Smooth muscle cell (in vitro differentiated cells): Measurements from ENCODE around the gene EZH1. TPM values are rescaled to one million over a fixed set of nuclear protein-coding genes. Genes with fewer than 3 reads are reported as not detected.
A peak's percentile ranks its signal among the peaks of the same experiment; 100 is the strongest.

ENCODE experiments used
- DNase-seq: peaks from one replicate; lab custom pipeline; 2025; ENCODE audit not compliant: unreplicated experiment; lab: John Stamatoyannopoulos, UW
- H2AFZ ChIP-seq: fragments of 200-600 bp; sonication (generic); 2 replicates; pipeline ENCODE4 v1.6.0; 2016; ENCODE audit warnings: antibody characterized with exemption, low read depth, mild to moderate bottlenecking
- H3F3A ChIP-seq: fragments of 200-600 bp; sonication (generic); 2 replicates; pipeline ENCODE4 v1.6.0; 2017; ENCODE audit warnings: antibody characterized with exemption, low read depth
- H3K27ac ChIP-seq: fragments of 200-600 bp; sonication (generic); 2 replicates; pipeline ENCODE4 v1.5.1; 2016; ENCODE audit warnings: low read depth, mild to moderate bottlenecking
- H3K27me3 ChIP-seq: fragments of 200-600 bp; sonication (generic); 2 replicates; pipeline ENCODE4 v1.6.1; 2016; ENCODE audit warnings: low read depth, mild to moderate bottlenecking
- H3K36me3 ChIP-seq: fragments of 200-600 bp; sonication (generic); 2 replicates; pipeline ENCODE4 v1.5.1; 2016; ENCODE audit warnings: low read depth
- H3K4me1 ChIP-seq: fragments of 200-600 bp; sonication (generic); 2 replicates; pipeline ENCODE4 v1.5.1; 2016; ENCODE audit warnings: low read depth
- H3K4me2 ChIP-seq: fragments of 200-600 bp; sonication (generic); 2 replicates; pipeline ENCODE4 v1.6.0; 2016; ENCODE audit warnings: mild to moderate bottlenecking
- H3K4me3 ChIP-seq: fragments of 200-600 bp; sonication (generic); 2 replicates; pipeline ENCODE4 v1.5.1; 2016; ENCODE audit warnings: mild to moderate bottlenecking
- H3K79me2 ChIP-seq: fragments of 200-600 bp; sonication (generic); 2 replicates; pipeline ENCODE4 v1.6.0; 2016; ENCODE audit warnings: low read depth, mild to moderate bottlenecking
- H3K9ac ChIP-seq: fragments of 200-600 bp; sonication (generic); 2 replicates; pipeline ENCODE4 v1.6.0; 2016; ENCODE audit warnings: low read depth
- H3K9me3 ChIP-seq: fragments of 200-600 bp; sonication (generic); replicated peaks from 2 replicates; pipeline ENCODE4 v1.5.1; 2016; ENCODE audit warnings: low read depth
- H4K20me1 ChIP-seq: fragments of 200-600 bp; sonication (generic); 2 replicates; pipeline ENCODE4 v1.6.0; 2016; ENCODE audit warnings: low read depth
- CTCF ChIP-seq: fragments of 200-600 bp; sonication (generic); IDR thresholded peaks from 2 replicates; pipeline ENCODE4 v1.5.1; 2017; ENCODE audit warnings: borderline replicate concordance, mild to moderate bottlenecking, antibody characterized with exemption; ENCODE audit not compliant: insufficient read depth, poor library complexity, severe bottlenecking
- WGBS: methylation state at CpG from one replicate; pipeline ENCODE4 v1.1.7; 2016; ENCODE audit warnings: low lambda C conversion rate; 5-methylcytosine and 5-hydroxymethylcytosine counted together
- polyA plus RNA-seq: library from polyadenylated mRNA; unstranded; fragments of >200 nt; fragmentation: Nextera tagmentation; extraction: Ambion mirVana; gene quantifications from 2 replicates; pipeline ENCODE4 v1.2.1, GENCODE V29; 2016
- total RNA-seq: library from RNA; depleted of rRNA; stranded (reverse); fragments of >200 nt; gene quantifications from 2 replicates; pipeline ENCODE4 v1.2.3, GENCODE V29; 2014

The EZH1 gene
- total and polyA plus RNA-seq, 2 experiments from 2014 or later, result 8.0 to 19.4 TPM

GRCh38 chr17:42678951-42679491 lies 65.8 kb downstream of the EZH1 start:
- no peak for TF ChIP-seq CTCF
- Histone ChIP-seq H3K27ac (peak overlapping the region; percentile 94), H3K4me1 (peaks cover 46% of the 10 kb centered on the region), H3K36me3 (no peaks in the 10 kb centered on the region), H3F3A (peaks cover 22% of the 10 kb centered on the region), H3K79me2 (peaks cover 6% of the 10 kb centered on the region), H3K4me3 (peak overlapping the region; percentile 65), H4K20me1 (peaks cover 31% of the 10 kb centered on the region), H3K9ac (peak overlapping the region; percentile 70), H3K27me3 (no peaks in the 10 kb centered on the region), H3K9me3 (no peaks in the 10 kb centered on the region), H2AFZ (no peak overlapping the region), H3K4me2 (peak overlapping the region; percentile 97)
- 4% methylated on average over 15 of the region's 18 CpGs for WGBS
- DNase-seq, result peak; percentile 36

DNA sequence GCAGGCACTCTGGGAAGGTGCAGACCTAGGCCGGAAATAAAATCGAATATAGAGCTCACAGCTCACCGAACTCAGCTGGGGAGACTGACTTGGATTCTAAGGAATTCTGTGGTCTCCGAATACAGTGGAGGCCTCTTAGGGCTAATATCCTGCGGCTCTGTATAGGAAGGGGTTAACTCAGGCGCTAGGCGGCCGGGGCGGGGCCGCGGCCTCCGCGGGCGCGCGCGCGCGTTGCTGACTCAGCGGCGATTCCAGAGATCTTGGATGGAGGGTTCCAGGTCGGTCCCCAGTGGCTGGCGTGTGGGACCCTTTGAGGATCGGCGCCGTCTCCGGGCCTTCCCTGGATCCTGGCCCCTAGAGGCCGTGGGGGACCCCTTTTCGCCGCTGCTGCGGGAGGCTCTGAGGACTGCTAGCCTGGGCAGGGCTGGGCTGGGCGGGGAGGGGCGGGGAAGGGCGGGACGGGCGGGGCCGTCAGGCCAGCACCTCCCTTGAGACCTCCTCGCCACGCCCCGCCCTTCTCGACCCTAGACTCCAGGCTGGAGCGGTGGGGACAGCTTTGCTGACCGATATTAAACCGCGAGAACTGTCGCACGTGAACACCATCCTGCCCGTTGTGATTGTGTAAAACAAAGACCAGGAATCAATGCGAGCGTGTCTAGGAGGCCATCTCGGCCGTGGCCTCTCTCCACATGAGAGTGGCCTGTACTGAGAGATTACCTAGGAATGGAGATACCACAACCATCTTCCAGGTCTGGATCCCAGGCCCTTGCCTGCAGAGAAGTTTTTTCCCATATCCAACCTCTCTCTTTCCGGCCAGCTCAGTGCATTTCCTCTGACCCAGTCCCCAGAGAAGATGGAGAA lies 66.7 kb downstream of the EZH1 start:
- H3K36me3 ChIP-seq, result no peaks in the 10 kb centered on the region
- peaks cover 22% of the 10 kb centered on the region for H3F3A ChIP-seq
- H4K20me1 ChIP-seq, result peaks cover 36% of the 10 kb centered on the region
- peak overlapping the region; percentile 97 for H3K4me2 ChIP-seq
- no peak for TF ChIP-seq CTCF
- peak; percentile 90 for DNase-seq
- WGBS, result under 1% methylated on average over 51 of the region's 53 CpGs
- H3K9ac ChIP-seq, result peak overlapping the region; percentile 79
- peaks cover 46% of the 10 kb centered on the region for H3K4me1 ChIP-seq
- peak overlapping the region; percentile 94 for H3K27ac ChIP-seq
- H3K79me2 ChIP-seq, result peaks cover 6% of the 10 kb centered on the region
- no peaks in the 10 kb centered on the region for H3K9me3 ChIP-seq
- peak overlapping the region; percentile 65 for H3K4me3 ChIP-seq
- no peaks in the 10 kb centered on the region for H3K27me3 ChIP-seq
- H2AFZ ChIP-seq, result peak overlapping the region; percentile 68

- H3K27me3 ChIP-seq, result no peaks in the 10 kb centered on the region
- H3K36me3 ChIP-seq, result no peaks in the 10 kb centered on the region
- H4K20me1 ChIP-seq, result peaks cover 42% of the 10 kb centered on the region
- 15% methylated on average over 23 of the region's 33 CpGs for WGBS
- TF ChIP-seq CTCF, result no peak
- peak overlapping the region; percentile 85 for H3K4me3 ChIP-seq
- peak overlapping the region; percentile 68 for H2AFZ ChIP-seq
- peaks cover 6% of the 10 kb centered on the region for H3K79me2 ChIP-seq
- H3F3A ChIP-seq, result peaks cover 22% of the 10 kb centered on the region
- peak overlapping the region; percentile 97 for H3K4me2 ChIP-seq
- peak; percentile 98 for DNase-seq
- H3K9me3 ChIP-seq, result no peaks in the 10 kb centered on the region
- peaks cover 46% of the 10 kb centered on the region for H3K4me1 ChIP-seq
- peak overlapping the region; percentile 79 for H3K9ac ChIP-seq
- H3K27ac ChIP-seq, result peak overlapping the region; percentile 94
Observed at GRCh38 chr17:42677012-42677857, 67.6 kb downstream of the EZH1 start.
